ENCODE measurements around the gene TMEM87A. TPM values are rescaled to one million over a fixed set of nuclear protein-coding genes. Genes with fewer than 3 reads are reported as not detected.

Gene TMEM87A
- total and polyA plus RNA-seq, 2 of the 8 experiments (the other 6 are each of a cell fraction or from before 2014, with no cell fraction given): 15.2 to 33.1 TPM

GRCh38 chr15:42239528-42240182 lies 33.6 kb downstream of the TMEM87A start (continued):
- no peak for TF ChIP-seq ATF2 (IDR thresholded peaks at IDR 0.05; ENCODE audit: low read length)
- TF ChIP-seq, protein P1, sequence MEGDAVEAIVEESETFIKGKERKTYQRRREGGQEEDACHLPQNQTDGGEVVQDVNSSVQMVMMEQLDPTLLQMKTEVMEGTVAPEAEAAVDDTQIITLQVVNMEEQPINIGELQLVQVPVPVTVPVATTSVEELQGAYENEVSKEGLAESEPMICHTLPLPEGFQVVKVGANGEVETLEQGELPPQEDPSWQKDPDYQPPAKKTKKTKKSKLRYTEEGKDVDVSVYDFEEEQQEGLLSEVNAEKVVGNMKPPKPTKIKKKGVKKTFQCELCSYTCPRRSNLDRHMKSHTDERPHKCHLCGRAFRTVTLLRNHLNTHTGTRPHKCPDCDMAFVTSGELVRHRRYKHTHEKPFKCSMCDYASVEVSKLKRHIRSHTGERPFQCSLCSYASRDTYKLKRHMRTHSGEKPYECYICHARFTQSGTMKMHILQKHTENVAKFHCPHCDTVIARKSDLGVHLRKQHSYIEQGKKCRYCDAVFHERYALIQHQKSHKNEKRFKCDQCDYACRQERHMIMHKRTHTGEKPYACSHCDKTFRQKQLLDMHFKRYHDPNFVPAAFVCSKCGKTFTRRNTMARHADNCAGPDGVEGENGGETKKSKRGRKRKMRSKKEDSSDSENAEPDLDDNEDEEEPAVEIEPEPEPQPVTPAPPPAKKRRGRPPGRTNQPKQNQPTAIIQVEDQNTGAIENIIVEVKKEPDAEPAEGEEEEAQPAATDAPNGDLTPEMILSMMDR (IDR thresholded peaks at IDR 0.05; ENCODE audit: control extremely low read depth in 1 of 3, insufficient read depth in 1 of 3, low read depth in 1 of 3, low read length in 3 of 3): no peak
